IPS-NIHi7 (cell line): ENCODE results near the gene POLR3B.

Source experiments
- DNase-seq: peaks from one replicate; pipeline ENCODE4 v3.0.0; 2012; ENCODE audit warnings: mixed read lengths; ENCODE audit errors: extremely low spot score

Gene POLR3B

DNA sequence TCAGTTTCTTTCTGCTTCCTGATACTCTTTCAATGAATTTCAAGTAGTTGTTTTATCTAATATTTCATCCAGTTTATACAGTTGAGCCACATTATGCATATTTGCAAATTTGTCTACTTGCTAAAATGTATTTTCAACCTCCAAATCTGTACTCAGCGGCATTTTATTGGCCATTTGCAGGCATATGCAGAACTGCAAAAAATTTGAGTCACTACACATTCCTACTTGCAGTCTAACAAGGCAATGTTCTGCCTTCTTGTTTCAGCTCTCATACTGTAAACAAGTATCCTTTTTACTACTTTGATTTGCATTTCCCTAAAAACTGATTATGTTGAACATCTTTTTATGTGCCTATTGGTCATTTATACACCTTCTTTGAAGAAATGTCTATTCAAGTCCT, 55.0 kb downstream of the POLR3B start:
- DNase-seq, result no peak

DNA sequence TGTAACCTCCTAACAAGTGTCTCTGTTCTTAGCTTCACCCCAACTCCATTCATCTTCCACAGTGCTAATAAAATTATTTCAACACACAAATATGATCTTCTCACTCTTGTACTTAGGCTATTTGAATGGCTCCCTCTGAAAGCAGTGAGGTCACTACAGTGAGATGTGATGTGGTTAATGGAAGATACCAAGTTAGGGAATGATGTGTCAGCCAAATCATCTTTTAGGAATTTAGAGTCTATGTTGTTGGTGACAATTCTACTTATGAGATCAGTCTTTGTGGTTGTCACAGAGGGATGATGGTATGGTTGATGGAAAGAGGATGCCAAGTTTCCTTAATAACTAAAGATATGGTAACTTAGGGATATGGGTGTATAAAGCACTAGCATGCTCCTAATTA, 57.6 kb downstream of the POLR3B start:
- no peak for DNase-seq

DNA sequence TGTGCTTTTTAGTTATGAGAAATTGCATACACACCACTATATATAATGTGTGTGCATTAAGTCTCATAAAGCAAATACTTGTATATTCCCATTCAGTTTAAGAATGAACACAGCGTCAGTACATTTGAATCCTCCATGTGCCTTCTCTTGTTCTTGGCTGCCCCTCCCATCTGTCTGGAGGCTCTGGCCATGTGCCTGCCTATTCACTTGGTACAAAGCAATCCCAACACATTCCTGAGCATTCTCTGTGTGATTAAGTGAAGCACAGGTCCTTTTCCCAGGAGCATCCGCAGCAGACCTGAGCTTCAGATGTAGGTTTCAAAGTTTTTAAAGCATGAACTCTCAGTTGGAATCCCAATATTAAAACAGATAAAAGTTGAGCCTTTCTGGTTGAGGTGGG, 58.7 kb downstream of the POLR3B start:
- DNase-seq, result no peak

DNA sequence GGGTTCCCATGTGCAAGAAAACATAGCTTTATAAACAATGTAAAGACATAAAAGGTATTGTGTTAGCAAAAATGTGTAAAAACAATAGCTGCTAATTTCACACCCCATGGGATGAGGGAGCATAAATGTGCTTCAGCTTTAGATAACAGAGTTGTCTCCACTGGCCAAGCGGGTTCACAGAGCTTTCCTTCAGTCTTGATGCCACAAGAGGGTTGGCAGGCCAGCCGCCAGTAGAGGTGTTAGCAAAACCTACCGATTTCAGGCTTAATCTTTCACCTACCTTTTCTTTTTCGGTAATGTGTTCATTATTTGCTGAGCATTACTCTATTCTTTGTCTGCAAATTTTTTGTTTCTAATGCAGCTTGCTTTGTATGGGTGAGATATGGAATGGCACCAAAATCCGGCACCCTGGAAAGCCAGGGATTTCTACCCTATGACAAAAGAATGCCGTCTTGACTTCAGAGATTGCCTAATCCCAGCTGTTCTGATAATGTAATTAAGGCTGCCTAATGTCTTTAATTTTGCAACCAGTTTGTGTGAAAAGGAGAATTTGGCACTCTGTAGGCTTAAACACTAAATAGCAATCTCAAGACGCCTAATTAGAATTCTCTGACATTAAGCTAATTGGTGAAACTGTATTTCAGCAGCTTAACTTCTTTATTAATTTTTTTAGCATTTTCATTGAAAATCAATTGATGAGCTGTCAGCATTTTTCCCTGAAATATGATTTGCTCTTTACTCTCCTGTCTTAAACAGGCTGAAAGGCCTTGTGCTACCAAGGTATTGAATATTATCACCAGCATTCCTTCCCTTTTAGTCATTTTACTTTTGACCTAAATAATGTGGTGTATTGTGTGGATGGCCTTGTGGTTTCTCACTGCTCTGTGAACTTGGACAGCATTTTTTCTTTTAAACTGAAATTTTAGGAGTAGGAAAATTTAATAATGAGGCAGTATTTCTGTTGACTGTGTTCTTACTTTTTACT, 60.7 kb downstream of the POLR3B start:
- DNase-seq, result no peak

DNA sequence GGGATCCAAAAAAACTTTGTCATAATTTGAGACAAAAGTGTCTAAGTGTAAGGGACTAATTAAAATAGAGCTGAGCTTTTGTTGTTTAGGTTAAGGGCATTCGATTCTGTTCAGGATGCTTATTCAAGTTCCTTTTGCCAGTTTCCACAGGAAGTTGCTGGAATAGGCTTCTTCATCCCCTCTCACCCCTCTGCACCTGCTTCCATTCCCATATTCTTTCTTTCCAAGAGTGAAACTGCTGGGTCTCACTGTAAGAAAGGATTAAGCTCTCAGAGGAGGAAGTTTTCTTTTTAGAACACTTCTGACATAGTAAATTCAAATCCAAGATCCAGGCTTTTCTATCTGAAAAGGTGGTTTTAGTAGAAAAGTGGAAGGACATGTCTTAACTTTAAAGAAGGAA, 61.4 kb downstream of the POLR3B start:
- no peak for DNase-seq

DNA sequence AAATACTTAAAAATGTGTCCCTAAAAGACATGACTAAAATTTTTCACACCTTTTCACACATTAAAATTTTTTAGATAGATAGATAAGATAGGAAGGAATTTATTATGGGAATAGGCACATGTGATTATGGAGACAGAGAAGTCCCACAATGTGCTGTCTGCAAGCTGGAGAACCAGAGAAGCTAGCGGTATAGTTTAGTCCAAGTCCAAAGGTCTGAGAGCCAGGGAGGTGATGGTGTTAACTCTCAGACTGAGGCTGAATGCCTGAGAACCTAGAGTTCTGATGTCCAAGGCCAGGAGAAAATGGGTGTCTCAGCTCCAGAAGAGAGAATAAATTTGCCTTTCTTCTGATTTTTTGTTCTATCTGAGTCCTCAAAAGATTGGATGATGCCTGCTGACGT, 65.7 kb downstream of the POLR3B start:
- DNase-seq, result no peak

DNA sequence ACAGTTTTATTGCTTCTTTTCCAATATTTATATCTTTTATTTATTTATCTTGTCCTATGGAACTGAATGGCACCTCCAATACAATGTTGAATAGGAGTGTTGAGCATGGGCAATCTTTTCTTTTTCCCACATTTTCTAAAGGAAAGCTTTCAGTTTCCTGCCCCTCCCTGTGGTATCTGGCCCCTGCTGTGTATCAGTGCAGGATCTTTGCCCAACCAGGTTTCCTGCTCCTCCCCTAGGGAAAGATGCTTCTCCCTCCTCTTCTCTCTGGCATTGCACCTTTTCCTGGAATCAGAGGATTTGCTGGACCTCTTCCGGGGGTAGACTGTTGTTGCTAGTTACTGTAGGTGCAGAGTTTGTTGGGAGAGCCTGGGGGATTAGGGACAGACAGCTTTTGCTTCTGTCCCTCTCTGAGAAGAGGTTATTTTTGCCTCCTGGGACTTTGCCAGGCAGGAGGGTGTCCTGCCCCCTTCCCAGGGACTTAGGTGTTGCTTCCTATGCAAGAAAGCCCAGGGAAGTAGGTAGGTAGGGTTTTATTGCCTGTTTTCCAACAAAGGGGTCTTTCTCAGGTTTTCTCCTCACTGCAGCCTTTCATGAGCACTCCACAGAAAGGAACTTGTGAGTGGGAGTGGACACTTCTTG, 67.6 kb downstream of the POLR3B start:
- DNase-seq, result peak; percentile 40

DNA sequence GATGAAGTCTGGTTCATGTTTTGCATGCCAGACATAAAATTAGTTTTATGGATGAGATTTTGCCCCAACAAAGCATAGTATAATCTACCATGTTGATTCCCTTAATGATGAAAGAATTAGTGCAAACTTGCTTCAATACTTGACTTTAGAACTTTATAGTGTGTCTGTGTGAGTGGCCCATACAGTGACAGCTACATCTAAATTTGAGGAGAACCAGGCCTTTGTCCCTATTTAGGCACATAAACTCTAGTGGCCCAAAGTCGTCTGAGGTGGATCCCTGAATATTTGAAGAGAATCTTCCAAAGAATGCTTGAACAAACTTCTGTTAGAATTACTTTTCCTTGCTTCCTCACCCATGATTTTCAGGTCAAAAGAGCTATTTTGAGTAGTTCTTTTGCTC, 70.4 kb downstream of the POLR3B start:
- DNase-seq, result no peak

DNA sequence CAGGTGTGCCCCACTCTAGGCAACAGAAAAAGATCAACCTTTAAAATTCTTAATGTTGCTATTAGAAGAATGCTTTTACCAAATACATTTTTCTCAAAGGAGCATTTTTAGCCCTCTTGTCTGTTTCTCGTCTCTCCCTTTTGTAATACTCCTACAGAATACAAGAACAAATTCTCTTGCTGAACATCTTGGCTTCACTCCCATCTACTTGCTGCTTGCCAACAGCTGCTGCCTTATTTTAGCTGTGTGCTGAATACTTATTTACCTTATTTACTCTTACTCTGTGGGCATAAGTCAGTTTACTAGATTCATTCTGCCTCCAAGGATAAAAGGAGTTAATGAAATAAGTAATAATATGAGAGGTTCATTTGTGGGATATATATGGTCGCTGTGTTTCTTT, 70.8 kb downstream of the POLR3B start:
- DNase-seq, result no peak

DNA sequence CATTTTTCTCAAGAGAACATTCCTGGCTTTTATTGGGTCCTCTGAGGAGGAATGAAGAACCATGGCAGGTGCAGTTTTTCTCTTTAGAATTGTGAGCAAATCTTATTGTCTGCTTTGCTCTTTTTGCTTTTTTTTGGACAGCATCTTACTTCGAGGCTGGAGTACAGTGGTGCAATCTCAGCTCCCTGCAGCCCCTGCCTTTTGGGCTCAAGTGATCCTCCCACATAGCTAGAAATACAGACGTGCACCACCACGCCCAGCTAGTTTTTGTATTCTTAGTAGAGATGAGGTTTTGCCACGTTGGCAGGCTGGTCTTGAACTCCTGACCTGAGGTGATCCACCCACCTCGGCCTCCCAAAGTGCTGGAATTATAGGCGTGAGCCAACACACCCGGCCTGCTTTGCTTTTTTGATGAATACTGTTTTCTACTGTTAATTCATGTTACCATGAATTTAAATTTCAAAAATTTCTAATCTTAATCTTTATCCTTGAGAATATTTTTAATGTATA, 71.5 kb downstream of the POLR3B start:
- no peak for DNase-seq

DNA sequence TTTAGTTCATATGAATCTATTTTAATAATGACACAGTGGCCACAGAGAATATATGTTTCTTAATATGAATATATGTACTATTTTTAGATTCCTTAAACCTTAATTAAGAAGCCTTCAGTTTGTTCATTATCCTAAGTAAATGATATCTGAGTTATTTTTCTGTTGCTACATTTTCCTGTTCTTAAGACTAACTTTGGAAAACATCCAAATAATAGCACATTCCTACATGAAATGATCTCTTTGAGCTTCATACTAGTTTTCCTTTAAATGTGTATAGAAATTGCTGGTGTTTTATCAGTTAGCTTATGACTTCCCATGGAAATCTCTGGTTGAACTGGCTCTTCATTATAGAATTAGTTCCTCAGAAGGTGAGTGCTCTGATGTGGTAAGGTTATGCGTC, 72.1 kb downstream of the POLR3B start:
- no peak for DNase-seq

DNA sequence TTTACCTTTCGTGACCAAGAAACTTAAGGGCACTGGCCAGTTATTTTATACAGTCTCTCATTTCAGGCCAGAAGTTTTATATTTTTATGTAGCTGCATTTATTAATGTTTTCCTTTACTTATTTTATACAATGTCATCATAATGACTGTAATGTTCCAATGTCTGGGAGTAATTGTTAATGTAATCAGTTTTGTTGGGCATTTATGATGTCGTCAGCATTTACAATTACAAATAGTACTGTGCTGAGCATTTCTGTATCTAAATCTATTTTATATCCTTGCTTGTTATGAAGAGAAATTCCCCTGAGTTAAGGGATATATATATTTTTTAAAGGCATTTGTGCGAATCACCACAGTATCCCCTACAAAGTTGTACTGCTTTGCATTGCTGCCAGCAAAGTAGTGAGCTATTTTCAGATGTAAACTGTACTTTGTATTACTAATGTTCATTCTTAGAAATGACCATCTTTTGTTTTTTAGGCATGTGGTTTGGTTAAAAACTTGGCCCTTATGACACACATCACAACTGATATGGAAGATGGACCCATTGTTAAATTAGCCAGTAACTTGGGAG, 74.4 kb downstream of the POLR3B start:
- DNase-seq, result no peak

DNA sequence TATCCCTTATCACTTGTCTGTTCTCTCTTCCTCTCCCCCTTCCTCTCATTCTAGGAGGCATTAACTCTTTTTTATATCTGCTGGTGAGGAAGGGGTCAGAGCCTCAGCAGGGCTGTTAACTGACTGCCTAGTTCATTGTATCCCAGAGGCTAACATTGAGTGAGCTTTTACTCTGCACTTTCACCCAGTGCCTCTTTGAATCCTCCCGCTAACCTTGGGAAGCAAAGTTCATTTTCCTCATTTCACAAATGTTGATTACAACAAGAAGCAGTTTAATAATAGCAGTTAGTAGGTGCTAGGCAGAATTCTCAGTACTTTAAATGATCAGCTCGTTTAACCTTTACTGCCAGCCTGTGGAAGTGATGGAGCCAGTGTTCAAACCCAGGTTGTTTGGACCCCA, 75.5 kb downstream of the POLR3B start:
- DNase-seq, result no peak

DNA sequence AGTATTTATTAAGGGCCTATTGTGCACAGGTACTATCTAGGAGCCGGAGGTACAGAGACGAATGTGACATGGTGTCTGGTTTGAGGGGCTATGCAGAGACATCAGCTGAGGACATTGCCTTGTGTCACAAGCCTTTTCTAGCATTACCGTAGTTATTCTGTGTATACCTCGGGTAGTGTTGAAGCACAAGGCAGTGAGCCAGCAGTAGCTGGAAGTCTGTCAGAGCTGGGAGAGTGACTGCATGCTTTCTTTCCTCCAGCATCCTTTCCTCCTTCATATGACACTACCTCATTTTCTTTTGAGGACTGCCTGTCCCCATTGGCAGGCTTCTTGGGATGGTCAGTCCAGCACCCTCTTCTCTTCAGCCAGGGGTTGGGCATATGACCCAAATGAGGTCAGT, 77.0 kb downstream of the POLR3B start:
- no peak for DNase-seq

DNA sequence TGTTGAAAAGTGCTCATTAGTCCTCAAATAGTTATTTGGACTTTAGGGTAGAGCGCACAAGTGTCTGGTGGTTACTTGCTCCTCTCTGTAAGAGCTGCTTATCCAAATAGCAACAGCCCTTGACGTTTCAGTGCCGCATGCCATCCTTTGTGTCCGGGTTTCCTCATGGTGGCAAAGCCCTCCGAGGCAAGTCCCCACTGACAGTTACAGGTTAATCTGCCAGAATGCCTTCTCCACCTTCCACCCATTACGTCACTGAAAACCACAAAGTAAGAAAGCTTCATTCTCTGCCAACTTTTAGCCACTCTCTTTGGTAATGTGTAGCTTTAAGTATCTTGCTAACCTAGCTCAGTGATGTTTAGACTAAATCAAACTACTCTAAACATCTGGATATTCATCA, 78.6 kb downstream of the POLR3B start:
- no peak for DNase-seq

DNA sequence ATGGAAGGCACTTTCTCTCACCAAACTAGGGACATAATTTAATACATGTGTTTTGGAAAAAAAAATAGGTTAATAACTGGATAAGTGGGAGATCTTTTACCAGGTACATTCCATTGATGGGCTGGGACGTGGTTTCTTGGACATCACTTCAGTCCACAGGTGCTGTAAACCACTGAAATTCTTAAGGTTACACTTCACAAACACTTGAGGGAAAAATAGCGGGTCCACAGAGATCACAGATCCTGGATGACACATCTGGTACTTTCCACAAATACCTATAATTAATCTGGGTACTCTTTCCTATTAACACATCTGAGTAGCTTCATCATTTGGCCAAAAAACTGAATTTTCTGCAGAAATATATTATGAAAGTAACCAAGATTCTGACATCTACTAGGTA, 85.0 kb downstream of the POLR3B start:
- DNase-seq, result no peak

DNA sequence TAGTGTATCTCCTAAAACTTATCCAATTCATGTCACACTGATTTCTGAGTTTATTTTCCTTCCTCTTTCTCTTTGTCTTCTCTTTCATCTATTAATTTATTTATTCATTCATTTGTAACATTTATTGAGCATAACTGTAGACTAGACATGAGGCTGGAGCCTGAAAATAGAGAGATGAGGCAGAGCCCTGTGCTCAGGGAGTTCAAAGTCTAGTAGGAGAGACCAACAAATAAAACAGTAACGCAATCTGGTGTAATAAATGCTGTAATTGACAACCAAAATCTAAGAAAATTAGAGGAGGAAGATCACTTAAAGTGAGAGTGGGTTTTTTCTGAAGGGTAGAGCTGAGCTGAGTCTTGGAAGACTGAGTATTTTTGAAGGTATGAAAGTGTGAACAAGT, 87.5 kb downstream of the POLR3B start:
- DNase-seq, result no peak

DNA sequence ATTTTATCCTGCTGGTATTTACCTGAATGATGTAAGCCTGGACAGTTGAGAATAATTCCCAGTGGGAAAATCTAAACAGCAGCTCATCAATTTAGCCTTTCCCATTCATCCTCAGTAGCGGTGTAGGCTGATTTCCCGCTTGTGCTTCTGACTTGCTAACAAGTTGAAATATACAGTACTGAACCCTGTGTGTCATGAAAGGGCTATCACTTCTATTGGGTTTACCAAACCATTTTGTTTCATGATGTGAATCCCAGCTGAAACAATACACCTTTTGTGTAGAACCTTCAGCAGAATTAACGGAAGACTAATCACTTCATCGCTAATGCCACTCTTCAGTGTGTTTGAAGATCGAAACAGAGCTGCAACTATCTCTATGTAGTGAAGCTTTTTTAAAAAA, 88.4 kb downstream of the POLR3B start:
- DNase-seq, result no peak

DNA sequence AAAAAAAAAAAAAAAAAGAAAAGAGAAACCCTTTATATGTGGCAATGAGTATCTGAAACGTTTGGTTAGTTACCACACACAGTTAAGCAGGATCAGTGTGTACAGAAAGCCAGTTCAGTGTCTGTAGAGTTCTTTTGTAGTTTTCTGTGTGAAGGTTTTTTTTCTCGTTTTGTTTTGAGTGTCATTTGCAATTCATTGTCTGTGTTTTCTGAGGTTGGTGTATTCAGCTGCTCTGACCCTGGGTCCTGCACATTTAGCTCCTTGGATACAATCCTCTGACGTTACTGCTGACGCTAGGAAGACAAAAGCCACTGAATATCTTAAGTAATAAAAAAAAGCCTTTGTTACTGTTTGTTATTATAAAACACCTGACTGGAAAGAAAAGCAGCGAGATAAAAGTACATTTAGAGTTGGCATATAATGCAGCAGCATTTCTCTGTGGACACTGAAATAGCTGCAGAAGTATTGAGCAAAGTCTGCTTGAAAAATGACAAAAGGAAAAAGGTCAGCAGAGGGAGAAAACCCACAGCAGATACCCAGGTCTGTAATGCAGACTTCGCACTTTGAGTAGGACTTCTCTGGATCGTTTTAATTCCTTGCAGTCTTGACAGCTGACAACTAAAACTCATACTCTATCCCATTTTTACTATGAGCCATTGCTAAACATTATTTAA, 89.0 kb downstream of the POLR3B start:
- no peak for DNase-seq

DNA sequence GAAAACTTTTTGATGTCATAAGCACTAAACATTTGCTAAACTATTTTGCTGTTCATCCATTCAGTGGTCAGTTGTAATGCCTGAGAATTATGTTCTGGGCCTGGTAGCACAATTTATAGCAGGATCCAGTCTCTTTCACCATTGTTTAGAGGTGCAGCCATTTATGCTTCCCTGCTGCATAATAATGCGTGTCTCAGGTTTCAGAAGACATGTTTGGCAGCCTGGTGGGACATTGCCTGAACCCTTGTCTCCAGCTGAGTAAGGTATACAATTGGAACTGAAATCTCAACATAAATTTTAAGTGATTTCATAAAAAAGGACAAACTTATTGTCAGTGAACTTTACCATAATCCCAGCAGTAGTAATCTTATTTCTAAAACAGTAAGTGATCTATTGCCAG, 94.8 kb downstream of the POLR3B start:
- DNase-seq, result no peak

DNA sequence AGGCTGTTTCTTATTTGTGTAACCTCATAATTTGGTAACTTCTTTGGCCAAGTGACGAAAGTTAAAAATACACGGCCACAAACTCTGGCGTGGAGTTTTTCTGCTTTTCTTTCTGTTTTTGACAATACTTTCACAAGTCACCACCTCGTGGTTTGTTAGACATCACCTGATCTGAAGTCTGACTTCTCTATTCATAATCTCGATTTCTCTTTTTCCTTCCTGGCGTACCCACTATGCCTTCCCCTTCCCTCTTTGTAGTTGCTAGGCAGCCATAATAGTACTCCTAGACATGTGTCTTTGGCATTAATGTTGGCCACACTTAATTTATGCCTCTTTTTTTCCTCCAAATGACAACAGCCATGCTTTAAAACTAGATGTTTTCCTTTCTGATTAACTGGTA, 97.6 kb downstream of the POLR3B start:
- DNase-seq, result no peak

DNA sequence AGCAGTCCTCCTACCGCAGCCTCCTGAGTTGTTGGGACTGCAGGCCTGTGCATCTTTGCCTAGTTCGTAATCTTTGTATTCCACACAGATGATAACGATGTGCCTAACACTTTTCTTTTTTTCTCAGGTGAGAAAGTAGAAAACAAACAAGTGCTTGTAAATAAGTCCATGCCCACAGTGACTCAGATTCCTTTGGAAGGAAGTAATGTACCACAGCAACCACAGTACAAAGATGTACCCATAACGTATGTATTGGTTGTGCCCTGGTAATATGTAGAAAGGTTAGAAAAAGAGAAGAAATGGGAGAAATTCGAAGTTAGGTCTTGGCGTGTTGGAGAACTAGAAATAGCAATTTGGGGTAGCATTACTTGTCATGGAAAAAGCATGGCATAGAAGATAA, 101.6 kb downstream of the POLR3B start:
- DNase-seq, result no peak
